DMS79 treated with DMSO at 0.1 percent for 48 hours (cell line): Measurements from ENCODE around the gene IRS2.

Experiments used
- DNase-seq: peaks from one replicate; lab custom pipeline; 2025; lab: John Stamatoyannopoulos, UW

The IRS2 gene

GRCh38 chr13:109807345-109807744 lies 21.0 kb upstream of the IRS2 start:
- no peak for DNase-seq

GRCh38 chr13:109804654-109805053 lies 18.3 kb upstream of the IRS2 start:
- no peak for DNase-seq

GRCh38 chr13:109803825-109804224 lies 17.4 kb upstream of the IRS2 start:
- no peak for DNase-seq

- DNase-seq = no peak
Measured at GRCh38 chr13:109802936-109803335, 16.6 kb upstream of the IRS2 start.

- no peak for DNase-seq
Measured at GRCh38 chr13:109795011-109795410, 8.6 kb upstream of the IRS2 start.

GRCh38 chr13:109794095-109794494 lies 7.7 kb upstream of the IRS2 start:
- DNase-seq = no peak

GRCh38 chr13:109792416-109793059 lies 6.2 kb upstream of the IRS2 start:
- no peak for DNase-seq

GRCh38 chr13:109790942-109791605 lies 4.7 kb upstream of the IRS2 start:
- DNase-seq = peak; percentile 78

GRCh38 chr13:109790086-109790485 lies 3.7 kb upstream of the IRS2 start:
- DNase-seq = no peak

- DNase-seq = peak; percentile 80
Measured at GRCh38 chr13:109789262-109789661, 2.9 kb upstream of the IRS2 start.

- peak; percentile 51 for DNase-seq
Measured at GRCh38 chr13:109788372-109789111, 2.2 kb upstream of the IRS2 start.

GRCh38 chr13:109787135-109787954 lies 962 bp upstream of the IRS2 start:
- peak; percentile 73 for DNase-seq

GRCh38 chr13:109785892-109786450 lies 412 bp downstream of the IRS2 start:
- DNase-seq = no peak

GRCh38 chr13:109785141-109785891 lies 1.1 kb downstream of the IRS2 start:
- DNase-seq = peak; percentile 87

- peak; percentile 87 for DNase-seq
Measured at GRCh38 chr13:109784590-109785140, 1.7 kb downstream of the IRS2 start.

- peak; percentile 55 for DNase-seq
Measured at GRCh38 chr13:109783815-109784589, 2.4 kb downstream of the IRS2 start.

- DNase-seq = no peak
Measured at GRCh38 chr13:109783447-109783814, 3.0 kb downstream of the IRS2 start.

GRCh38 chr13:109782823-109783431 lies 3.5 kb downstream of the IRS2 start:
- no peak for DNase-seq

GRCh38 chr13:109782066-109782822 lies 4.1 kb downstream of the IRS2 start:
- no peak for DNase-seq
